NCI-H510A treated with DMSO at 0.1 percent for 48 hours (cell line): Measurements from ENCODE around the gene CLIC6.
"Not testable (repeated sequence)": the region's sequence is repeated elsewhere in the genome, so short reads cannot be mapped to it uniquely, and the experiment has no call there.

Experiments
- DNase-seq: peaks from one replicate; lab custom pipeline; 2025; lab: John Stamatoyannopoulos, UW

Gene CLIC6

GRCh38 chr21:34692458-34693020, 23.7 kb downstream of the CLIC6 start:
- peak; percentile 69 for DNase-seq

DNA sequence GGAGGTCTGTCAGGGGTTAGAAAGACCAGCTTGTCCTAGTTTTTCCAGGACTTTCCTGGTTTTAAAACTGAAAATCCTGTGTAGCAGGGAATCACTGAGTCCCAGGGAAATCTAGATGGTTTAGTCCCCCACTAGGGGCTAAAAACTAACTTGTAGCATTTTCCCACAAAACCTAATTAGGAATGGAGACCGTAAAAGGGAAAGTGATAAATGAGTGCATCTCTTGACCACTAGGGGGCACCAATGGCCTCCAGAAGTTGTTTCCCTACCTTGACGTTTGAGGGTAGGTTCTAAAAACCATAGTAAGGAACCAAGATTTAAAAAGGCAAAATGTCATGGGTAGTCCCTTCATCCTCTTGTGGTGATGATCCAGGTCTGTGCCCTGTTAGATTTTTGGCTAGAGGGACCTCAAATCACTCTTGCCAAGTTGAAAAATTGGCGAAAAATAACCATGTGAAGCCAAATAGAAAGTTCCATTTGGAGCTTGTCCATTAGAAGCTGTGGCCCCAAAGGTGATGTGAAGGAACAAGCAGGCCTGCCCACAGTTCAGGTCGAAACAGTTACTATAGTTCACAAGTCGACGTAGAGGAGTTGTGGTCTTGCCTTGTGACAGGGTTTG, 24.5 kb downstream of the CLIC6 start:
- DNase-seq: peak; percentile 69

- DNase-seq: no peak
Measured at GRCh38 chr21:34695434-34695833, 26.6 kb downstream of the CLIC6 start.

DNA sequence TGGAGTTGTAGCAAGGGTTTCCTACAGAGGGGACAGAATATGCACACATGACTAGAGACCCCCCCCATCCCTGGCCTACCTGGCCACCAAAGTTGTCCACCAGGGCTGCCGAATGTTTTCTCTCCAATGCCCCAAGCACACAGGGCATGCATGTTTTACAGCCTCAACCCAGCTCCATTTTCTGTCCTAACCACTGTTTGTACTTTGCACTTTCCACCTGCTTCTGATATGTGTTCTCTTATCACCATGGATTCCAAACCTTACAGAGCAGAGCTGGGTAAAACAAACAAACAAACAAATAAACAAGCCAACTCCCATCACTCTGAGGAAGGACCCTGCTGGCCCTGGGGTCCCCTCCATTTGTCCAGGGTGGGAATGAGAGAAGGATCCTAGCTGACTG, 27.3 kb downstream of the CLIC6 start:
- no peak for DNase-seq

- no peak for DNase-seq
Measured at GRCh38 chr21:34697826-34698225, 29.0 kb downstream of the CLIC6 start.

DNA sequence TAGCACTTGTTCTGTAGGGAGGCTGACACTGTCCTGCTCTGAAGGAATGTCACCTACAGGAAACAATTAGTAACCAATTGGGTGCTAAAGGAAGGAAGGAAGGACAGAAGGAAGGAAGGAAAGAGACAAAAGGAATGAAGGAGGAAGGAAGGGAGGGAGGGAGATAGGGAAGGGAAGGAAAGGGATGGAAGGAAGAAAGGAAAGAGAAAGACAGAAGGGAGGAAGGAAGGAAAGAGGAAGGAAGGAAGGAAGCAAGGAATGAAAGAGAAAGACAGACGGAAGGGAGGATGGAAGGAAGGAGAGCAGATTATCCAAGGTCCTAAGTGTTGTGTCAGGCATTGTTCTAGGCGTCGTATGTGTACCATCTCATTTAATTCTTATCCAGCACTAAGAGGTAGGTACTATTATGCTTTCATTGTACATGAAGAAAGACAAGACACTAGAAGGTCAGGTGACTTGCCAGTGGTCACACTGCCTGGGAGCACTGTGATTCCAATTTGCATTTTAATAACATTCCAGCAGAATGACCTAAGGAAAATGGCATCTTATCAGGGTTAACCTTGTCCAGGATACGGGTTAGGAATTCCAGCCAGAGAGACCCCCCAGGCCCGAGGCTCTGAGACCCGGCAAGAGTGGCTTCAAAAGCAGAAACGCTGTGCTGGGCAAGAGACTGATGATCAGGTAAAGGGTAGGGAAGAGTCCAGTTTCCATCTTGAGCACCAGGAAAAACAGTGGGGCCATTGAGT, 29.6 kb downstream of the CLIC6 start:
- no peak for DNase-seq

DNA sequence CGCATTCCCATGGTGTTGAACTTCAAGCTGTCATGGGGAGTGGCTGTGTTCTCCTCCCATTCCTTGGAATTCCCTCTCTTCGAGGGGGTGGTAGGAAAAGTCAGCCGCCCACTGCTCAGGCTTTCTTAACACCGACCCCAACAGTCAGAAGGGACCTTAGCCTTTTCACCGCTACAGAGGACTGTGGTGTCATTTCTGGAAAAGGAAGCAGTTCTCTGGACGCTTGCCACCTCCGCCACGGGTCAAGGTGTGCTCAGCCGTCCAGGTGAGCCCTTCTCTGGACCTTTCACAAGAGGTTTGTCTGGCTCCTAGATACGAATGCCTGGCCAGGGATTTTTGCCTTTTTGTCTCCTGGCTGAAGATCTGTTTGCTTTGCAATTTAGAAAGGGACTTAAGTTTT, 31.8 kb downstream of the CLIC6 start:
- no peak for DNase-seq

- DNase-seq: no peak
Measured at GRCh38 chr21:34701726-34702125, 32.9 kb downstream of the CLIC6 start.

DNA sequence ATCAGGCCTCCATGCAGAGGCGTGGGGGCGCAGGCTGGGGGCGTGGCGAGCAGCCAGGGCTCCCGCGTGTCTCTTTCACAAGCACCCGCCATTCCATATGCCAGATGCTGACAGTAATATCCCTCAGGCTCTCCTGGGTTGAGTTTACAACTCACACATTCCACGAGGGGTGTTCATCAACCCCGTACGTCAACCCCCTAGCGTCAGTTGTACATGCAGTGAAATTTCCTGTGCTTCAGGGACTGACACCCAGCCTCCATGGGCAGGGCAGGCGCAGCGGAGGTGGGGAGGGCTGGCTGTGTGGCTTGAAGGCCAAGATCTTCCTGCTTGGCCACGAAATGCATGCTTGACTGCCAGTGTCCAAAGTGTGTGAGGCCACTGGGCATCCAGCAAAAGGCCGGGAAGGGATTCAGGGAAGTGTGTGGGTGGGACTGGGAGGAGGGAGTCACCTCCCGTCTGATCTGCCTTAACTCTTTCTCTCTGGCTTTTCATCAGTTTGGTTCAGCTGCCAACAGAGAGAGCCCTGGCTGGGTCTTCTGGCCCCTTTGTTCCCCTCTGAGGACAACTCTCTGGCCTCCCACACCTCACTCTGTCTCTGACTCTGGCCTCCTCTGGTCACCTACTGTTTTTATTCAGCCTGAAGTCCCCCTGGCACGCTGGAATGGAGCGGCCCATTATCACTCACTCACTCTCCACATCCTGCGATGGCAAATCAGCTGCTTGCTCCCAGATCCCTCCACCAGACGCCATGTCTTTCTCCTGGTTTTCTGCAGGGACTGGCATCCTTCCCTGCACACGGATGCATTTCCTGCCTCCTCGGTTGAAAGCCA, 33.8 kb downstream of the CLIC6 start:
- DNase-seq: no peak

DNA sequence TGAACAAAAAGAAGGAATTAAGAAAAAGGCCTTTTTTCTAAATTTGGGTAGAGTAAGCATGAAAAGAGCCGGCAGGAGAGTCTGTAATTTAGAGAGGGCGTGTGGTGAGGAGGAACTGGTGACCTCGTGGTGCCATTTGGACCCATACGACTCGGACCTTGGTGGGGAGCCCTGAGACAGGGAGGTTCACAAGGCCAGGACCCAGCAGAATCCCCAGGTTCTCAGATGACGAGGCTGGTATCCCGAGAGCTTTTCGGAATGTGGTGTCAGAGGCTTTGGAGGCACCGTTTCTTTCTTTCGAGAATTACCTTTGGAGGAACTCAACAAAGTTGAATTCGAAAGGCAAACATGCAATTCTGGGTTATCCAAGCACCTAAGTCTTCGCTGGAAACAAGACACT, 34.8 kb downstream of the CLIC6 start:
- no peak for DNase-seq

- no peak for DNase-seq
Measured at GRCh38 chr21:34704119-34704518, 35.3 kb downstream of the CLIC6 start.

GRCh38 chr21:34705011-34705410, 36.2 kb downstream of the CLIC6 start:
- no peak for DNase-seq

- DNase-seq: no peak
Measured at GRCh38 chr21:34706337-34706736, 37.5 kb downstream of the CLIC6 start.

DNA sequence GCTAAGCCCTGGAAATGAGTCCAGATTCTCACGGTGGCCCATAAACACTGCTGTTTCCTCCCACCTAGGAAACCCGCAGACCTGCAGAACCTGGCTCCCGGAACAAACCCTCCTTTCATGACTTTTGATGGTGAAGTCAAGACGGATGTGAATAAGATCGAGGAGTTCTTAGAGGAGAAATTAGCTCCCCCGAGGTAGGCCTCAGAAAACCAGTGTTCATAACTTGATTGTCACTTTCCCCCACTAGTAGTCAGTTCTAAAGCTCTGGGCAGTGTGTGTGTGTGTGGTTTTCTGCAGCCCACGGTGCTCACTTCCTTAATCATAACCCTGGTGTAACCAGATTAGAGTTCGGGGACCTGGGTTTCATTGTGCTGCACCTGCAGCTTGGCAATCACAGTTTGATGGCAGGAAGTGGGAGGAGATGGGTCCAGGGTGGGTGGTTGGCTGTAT, 39.1 kb downstream of the CLIC6 start:
- no peak for DNase-seq

GRCh38 chr21:34713621-34714020, 44.8 kb downstream of the CLIC6 start:
- DNase-seq: no peak

DNA sequence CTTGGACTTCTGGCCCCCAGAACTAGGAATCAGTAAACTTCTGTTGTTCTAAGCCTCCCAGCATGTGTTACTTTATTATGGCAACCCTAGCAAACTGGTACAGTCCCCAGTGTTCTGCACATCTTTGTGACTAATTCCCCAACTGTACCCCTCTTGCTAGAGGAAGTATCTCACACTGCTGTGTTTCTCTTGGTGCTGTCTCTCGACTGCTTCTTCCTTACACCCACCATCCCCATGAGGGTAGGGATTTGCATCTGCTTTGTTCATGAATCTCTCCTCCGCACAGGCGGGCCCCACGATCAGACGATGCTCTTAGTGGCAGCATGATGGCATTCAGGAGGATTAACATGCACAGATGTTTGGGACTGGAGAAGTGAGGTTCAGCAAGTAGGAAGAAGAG, 46.7 kb downstream of the CLIC6 start:
- DNase-seq: no peak

- DNase-seq: no peak
Measured at GRCh38 chr21:34715985-34716596, 47.3 kb downstream of the CLIC6 start.

- DNase-seq: not testable (repeated sequence)
Measured at GRCh38 chr21:34718529-34718928, 49.7 kb downstream of the CLIC6 start.

DNA sequence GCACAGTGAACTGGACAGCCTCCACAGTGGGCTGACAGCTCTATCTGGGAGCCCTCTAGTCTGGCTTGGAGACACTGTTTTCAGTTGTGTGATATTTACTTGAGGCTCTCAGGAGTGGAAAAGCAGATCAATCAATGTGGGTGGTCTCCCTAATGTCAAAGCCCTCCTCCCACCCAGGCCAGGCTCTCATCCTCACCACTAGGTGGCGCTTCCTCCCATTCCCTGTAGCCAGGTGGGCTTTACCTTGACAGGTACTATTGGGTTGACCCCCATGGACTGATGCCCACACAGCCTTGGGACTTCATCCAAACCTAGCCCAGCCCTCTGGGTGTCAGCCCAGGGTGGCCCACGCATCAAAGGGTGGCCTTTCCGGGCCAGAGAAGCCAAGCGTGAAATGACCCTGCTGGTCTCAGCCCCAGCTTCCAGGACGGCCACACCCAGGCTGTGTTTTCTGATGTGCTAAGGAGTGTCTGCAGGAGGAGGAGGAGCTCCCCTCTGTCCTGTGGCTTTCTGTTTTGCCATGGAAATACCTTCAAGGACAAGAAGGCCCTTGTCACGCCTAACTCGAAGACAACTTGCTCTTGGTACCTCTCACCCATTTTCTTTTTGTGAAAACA, 54.0 kb downstream of the CLIC6 start:
- DNase-seq: no peak

- DNase-seq: no peak
Measured at GRCh38 chr21:34724131-34724856, 55.5 kb downstream of the CLIC6 start.

DNA sequence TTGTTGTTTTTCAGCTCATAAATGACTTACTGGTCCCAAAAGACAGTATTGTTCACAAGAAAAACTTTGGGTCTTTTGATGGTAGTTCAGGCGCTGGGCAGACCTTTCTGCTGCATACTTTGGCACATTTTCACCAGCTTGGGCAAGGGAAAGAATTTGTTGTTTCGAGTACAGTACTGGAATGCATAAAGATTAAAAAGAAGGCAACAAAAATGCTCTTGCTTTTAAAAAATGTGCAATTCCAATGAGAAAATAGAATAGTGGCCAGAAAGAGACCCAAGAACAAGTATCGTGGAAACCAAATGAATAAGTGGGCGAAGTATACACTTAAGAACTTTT, 56.0 kb downstream of the CLIC6 start:
- no peak for DNase-seq
